B cell (primary cell): ENCODE measurements around the gene ADAP2. TPM values are rescaled to one million over a fixed set of nuclear protein-coding genes. Genes with fewer than 3 reads are reported as not detected.

Source experiments
- ATAC-seq: fragments of 200-7000 bp; cut with Tn5 transposase; one replicate; pipeline ENCODE4 v1.10.0; 2021; ENCODE audit warnings: low read depth, mild to moderate bottlenecking, moderate number of reproducible peaks, moderate library complexity
- CTCF ChIA-PET: fragments of 350-600 bp; sonication (Branson Sonifier 250); formaldehyde crosslinking; loops from one replicate; lab custom pipeline; 2021; ENCODE audit warnings: antibody characterized with exemption, inconsistent platforms; lab: Charles Lee
- POLR2A ChIA-PET: fragments of 350-600 bp; sonication (Branson Sonifier 250); formaldehyde crosslinking; loops from one replicate; lab custom pipeline; 2021; ENCODE audit warnings: antibody characterized with exemption; lab: Charles Lee
- DNase-seq: peaks from one replicate; pipeline ENCODE4 v3.0.0; 2013
- H2AFZ ChIP-seq: 2 replicates; pipeline ENCODE4 v1.6.1; 2012; ENCODE audit warnings: mild to moderate bottlenecking, low read depth, low read length; ENCODE audit not compliant: insufficient read depth, poor library complexity, severe bottlenecking
- H3K27ac ChIP-seq, 2 donors: 1 replicate in 1 of 2; 2 replicates in 1 of 2; pipeline ENCODE4 v1.5.1; 2012 to 2013; ENCODE audit warnings: low read length in 2 of 2, mild to moderate bottlenecking in 2 of 2, moderate library complexity in 1 of 2
- H3K27me3 ChIP-seq, 4 experiments: fragments of 200-600 bp in 1 of 4; sonication (generic) in 1 of 4; replicated peaks in 1 of 4; 1 replicate in 2 of 4; 2 replicates in 2 of 4; pipeline versions ENCODE4 v1.6.1 to v1.7.0; 2013 to 2016; ENCODE audit warnings: low read length in 3 of 4, mild to moderate bottlenecking in 2 of 4, mixed read lengths in 1 of 4, moderate library complexity in 1 of 4; ENCODE audit not compliant: insufficient read depth in 4 of 4, control insufficient read depth in 3 of 4; ENCODE audit errors: control extremely low read depth in 1 of 4
- H3K36me3 ChIP-seq, 2 experiments: replicated peaks in 1 of 2; 1 replicate in 1 of 2; 2 replicates in 1 of 2; pipeline versions ENCODE4 v1.6.1 to v1.7.1; 2013; ENCODE audit warnings: low read length in 1 of 2; ENCODE audit not compliant: insufficient read depth in 2 of 2, control insufficient read depth in 1 of 2; ENCODE audit errors: control extremely low read depth in 1 of 2, extremely low read depth in 1 of 2
- H3K4me1 ChIP-seq, 2 donors: fragments of 200-600 bp in 1 of 2; sonication (generic) in 1 of 2; 1 replicate in 1 of 2; 2 replicates in 1 of 2; pipeline versions ENCODE4 v1.5.1 to v1.6.1; 2013 to 2017; ENCODE audit warnings: low read length in 2 of 2; ENCODE audit not compliant: control insufficient read depth in 2 of 2, insufficient read depth in 2 of 2
- H3K4me2 ChIP-seq: replicated peaks from 2 replicates; pipeline ENCODE3; 2012; ENCODE audit warnings: mild to moderate bottlenecking, low read depth, low read length; ENCODE audit not compliant: poor library complexity, severe bottlenecking
- H3K4me3 ChIP-seq, 5 experiments: fragments of 200-600 bp in 1 of 5; sonication (generic) in 1 of 5; 1 replicate in 3 of 5; 2 replicates in 2 of 5; pipeline versions ENCODE4 v1.5.1 to v1.7.0; 2011 to 2016; ENCODE audit warnings: low read length in 4 of 5, mild to moderate bottlenecking in 4 of 5, low read depth in 2 of 5, control low read depth in 1 of 5, moderate library complexity in 1 of 5; ENCODE audit not compliant: insufficient read depth in 1 of 5; ENCODE audit errors: control extremely low read depth in 1 of 5, extremely low read depth in 1 of 5
- H3K79me2 ChIP-seq: fragments of 200-600 bp; sonication (generic); one replicate; pipeline ENCODE4 v1.6.0; 2016; ENCODE audit warnings: low read length; ENCODE audit not compliant: control insufficient read depth, insufficient read depth
- H3K9ac ChIP-seq: fragments of 200-600 bp; sonication (generic); 2 replicates; pipeline ENCODE4 v1.6.1; 2017; ENCODE audit warnings: mild to moderate bottlenecking, low read length, moderate library complexity
- H3K9me3 ChIP-seq, 3 donors: one replicate each; pipeline versions ENCODE4 v1.6.1 to v1.7.1; 2013; ENCODE audit warnings: low read length in 2 of 3; ENCODE audit not compliant: control insufficient read depth in 2 of 3, insufficient read depth in 1 of 3; ENCODE audit errors: control extremely low read depth in 1 of 3
- H4K20me1 ChIP-seq: 2 replicates; pipeline ENCODE4 v1.6.0; 2012; ENCODE audit warnings: mild to moderate bottlenecking, low read length; ENCODE audit not compliant: insufficient read depth, control insufficient read depth, poor library complexity, severe bottlenecking
- H3K27ac Mint-ChIP-seq: one replicate; pipeline ENCODE4 v1.8.0; 2021; ENCODE audit warnings: mixed read lengths
- H3K27me3 Mint-ChIP-seq: one replicate; pipeline ENCODE4 v1.8.0; 2021; ENCODE audit warnings: mixed read lengths
- H3K4me1 Mint-ChIP-seq: one replicate; pipeline ENCODE4 v1.8.0; 2021; ENCODE audit warnings: mixed read lengths
- H3K4me3 Mint-ChIP-seq: one replicate; pipeline ENCODE4 v1.8.0; 2021; ENCODE audit warnings: mixed read lengths
- H3K9me3 Mint-ChIP-seq: one replicate; pipeline ENCODE4 v1.8.0; 2022; ENCODE audit warnings: mixed read lengths; ENCODE audit not compliant: insufficient read depth
- EZH2 ChIP-seq: IDR thresholded peaks from 2 replicates; pipeline ENCODE4 v1.6.1; 2012; ENCODE audit warnings: borderline replicate concordance, low read depth, mild to moderate bottlenecking, moderate library complexity, low read length; ENCODE audit not compliant: insufficient read depth, poor library complexity, severe bottlenecking
- WGBS: methylation state at CpG from one replicate; pipeline ENCODE4 v1.1.5; 2013; ENCODE audit warnings: missing lambda C conversion rate; ENCODE audit not compliant: insufficient coverage; 5-methylcytosine and 5-hydroxymethylcytosine counted together
- intact Hi-C: fragments of 100-400 bp; cut with micrococcal nuclease; formaldehyde crosslinking; loops from one replicate; pipeline ENCODE4 v1.10.0; 2022
- polyA plus RNA-seq: library from polyadenylated mRNA; depleted of rRNA; stranded (reverse); fragments of >200 nt; gene quantifications from 2 replicates; pipeline ENCODE4 v1.2.3, GENCODE V29; 2012
- total RNA-seq, 2 donors: library from RNA; stranded (reverse); fragments of 120-200 nt in 1 of 2; gene quantifications; 1 replicate in 1 of 2; 2 replicates in 1 of 2; pipeline versions ENCODE4 v1.2.3 to v1.2.4, GENCODE V29; 2013 to 2022
- TF ChIP-seq, protein P1 (sequence below): fragments of 200-600 bp; IDR thresholded peaks from one replicate; pipeline ENCODE4 v1.8.0; 2022; ENCODE audit warnings: antibody characterized with exemption, mild to moderate bottlenecking

The ADAP2 gene
- total and polyA plus RNA-seq, 2 donors (not counting 1 experiment from before 2014, with no cell fraction given): 8.5 to 14.6 TPM

DNA sequence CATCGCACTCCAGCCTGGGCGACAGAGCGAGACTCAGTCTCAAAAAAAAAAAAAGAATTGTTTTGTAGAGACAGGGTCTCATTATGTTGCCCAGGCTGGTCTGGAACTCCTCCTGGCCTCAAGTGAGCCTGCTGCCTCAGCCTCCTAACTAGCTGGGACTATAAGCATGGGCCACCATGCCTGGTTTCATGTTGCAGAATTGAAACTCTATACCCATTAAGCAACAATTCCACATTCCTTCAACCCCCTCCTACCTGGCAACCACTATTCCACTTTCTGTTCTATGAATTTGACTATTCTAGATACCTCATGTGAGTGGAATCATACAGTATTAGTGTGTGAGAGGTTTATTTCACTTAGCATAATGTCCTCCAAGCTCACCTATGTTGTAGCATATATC lies 73.6 kb downstream of the ADAP2 start:
- POLR2A ChIA-PET: no interaction called here
- Histone ChIP-seq H3K27ac (no peak overlapping the region), H3K36me3 (peaks cover 10 to 47% of the 10 kb centered on the region in 2 experiments), H3K9me3 (no peaks in the 10 kb centered on the region), H3K79me2 (no peaks in the 10 kb centered on the region), H2AFZ (no peak overlapping the region), H3K27me3 (no peaks in the 10 kb centered on the region), H3K4me1 (no peaks in the 10 kb centered on the region), H3K4me3 (no peak overlapping the region), H3K9ac (no peak overlapping the region), H3K4me2 (no peak overlapping the region), H4K20me1 (no peaks in the 10 kb centered on the region)
- TF ChIP-seq, protein P1, sequence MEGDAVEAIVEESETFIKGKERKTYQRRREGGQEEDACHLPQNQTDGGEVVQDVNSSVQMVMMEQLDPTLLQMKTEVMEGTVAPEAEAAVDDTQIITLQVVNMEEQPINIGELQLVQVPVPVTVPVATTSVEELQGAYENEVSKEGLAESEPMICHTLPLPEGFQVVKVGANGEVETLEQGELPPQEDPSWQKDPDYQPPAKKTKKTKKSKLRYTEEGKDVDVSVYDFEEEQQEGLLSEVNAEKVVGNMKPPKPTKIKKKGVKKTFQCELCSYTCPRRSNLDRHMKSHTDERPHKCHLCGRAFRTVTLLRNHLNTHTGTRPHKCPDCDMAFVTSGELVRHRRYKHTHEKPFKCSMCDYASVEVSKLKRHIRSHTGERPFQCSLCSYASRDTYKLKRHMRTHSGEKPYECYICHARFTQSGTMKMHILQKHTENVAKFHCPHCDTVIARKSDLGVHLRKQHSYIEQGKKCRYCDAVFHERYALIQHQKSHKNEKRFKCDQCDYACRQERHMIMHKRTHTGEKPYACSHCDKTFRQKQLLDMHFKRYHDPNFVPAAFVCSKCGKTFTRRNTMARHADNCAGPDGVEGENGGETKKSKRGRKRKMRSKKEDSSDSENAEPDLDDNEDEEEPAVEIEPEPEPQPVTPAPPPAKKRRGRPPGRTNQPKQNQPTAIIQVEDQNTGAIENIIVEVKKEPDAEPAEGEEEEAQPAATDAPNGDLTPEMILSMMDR: no peak
- no peak for TF ChIP-seq EZH2
- H3K9me3 Mint-ChIP-seq: no peaks in the 10 kb centered on the region
- WGBS: 90% methylated on average over 3 of the region's 3 CpGs
- no peaks in the 10 kb centered on the region for H3K27me3 Mint-ChIP-seq
- no peak overlapping the region for H3K4me3 Mint-ChIP-seq
- no peak for DNase-seq
- H3K4me1 Mint-ChIP-seq: no peaks in the 10 kb centered on the region
- H3K27ac Mint-ChIP-seq: no peak overlapping the region
- intact Hi-C loops: no loop called here
- ATAC-seq: no peak
- CTCF ChIA-PET: no interaction called here

DNA sequence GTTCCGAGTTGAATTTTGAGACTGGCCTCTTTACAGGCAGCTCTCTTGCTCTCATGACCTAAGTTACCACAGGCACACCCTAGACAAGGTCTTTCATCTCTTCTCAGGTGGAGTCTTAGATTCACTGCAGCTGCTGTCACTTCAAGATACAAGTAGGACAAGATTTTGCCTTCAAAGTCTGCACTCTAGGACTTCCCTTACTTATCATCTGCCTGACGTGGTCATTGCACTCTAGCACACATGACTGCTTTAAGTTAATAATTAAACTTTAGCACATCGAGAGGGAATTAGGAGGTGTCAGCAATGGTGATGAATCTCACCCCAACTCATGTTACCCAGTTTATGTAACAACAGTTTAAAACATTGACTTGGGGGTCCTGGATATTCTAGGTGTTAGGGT lies 74.7 kb downstream of the ADAP2 start:
- ATAC-seq (no peak), DNase-seq (no peak)
- no peak overlapping the region for H3K4me2 ChIP-seq
- H3K4me1 Mint-ChIP-seq: no peaks in the 10 kb centered on the region
- no peak overlapping the region for H3K9ac ChIP-seq
- no peaks in the 10 kb centered on the region for H3K9me3 ChIP-seq
- no peaks in the 10 kb centered on the region for H3K4me1 ChIP-seq
- no peaks in the 10 kb centered on the region for H3K79me2 ChIP-seq
- TF ChIP-seq EZH2: no peak
- TF ChIP-seq, protein P1: no peak
- H3K36me3 ChIP-seq: peaks cover 13 to 41% of the 10 kb centered on the region in 2 experiments
- CTCF ChIA-PET: interaction anchor here (1.0 kb wide), 1 partner anchor 12 kb away, joined by 4 read pairs; no protein-coding TSS in a partner anchor
- no peak overlapping the region for H3K4me3 ChIP-seq
- 100% methylated on average over 1 of the region's 3 CpGs for WGBS
- H3K27me3 ChIP-seq: no peaks in the 10 kb centered on the region
- no peaks in the 10 kb centered on the region for H3K9me3 Mint-ChIP-seq
- no peak overlapping the region for H3K27ac ChIP-seq
- H4K20me1 ChIP-seq: no peaks in the 10 kb centered on the region
- no peak overlapping the region for H3K27ac Mint-ChIP-seq
- POLR2A ChIA-PET: no interaction called here
- H3K4me3 Mint-ChIP-seq: no peak overlapping the region
- no peak overlapping the region for H2AFZ ChIP-seq
- intact Hi-C loops: no loop called here
- no peaks in the 10 kb centered on the region for H3K27me3 Mint-ChIP-seq
